MM.1S (cell line): ENCODE results near the gene CUEDC2.

Experiments
- DNase-seq: peaks from one replicate; pipeline ENCODE4 v3.0.0-alpha.2; 2015
- H2AFZ ChIP-seq: fragments of 300-600 bp; sonication (generic); 2 replicates; pipeline ENCODE4 v1.6.0; 2016; ENCODE audit warnings: antibody characterized with exemption, low read length
- H3F3A ChIP-seq: fragments of 300-600 bp; sonication (generic); 2 replicates; pipeline ENCODE4 v1.6.1; 2016; ENCODE audit warnings: mild to moderate bottlenecking, antibody characterized with exemption, low read length, moderate library complexity, mixed read lengths; ENCODE audit not compliant: insufficient read depth
- H3K27ac ChIP-seq: fragments of 300-600 bp; sonication (generic); 2 replicates; pipeline ENCODE4 v1.5.1; 2016; ENCODE audit warnings: mild to moderate bottlenecking, low read length
- H3K27me3 ChIP-seq: fragments of 300-600 bp; sonication (generic); replicated peaks from 2 replicates; pipeline ENCODE4 v1.6.0; 2016; ENCODE audit warnings: low read length; ENCODE audit not compliant: insufficient read depth
- H3K36me3 ChIP-seq: fragments of 300-600 bp; sonication (generic); replicated peaks from 2 replicates; pipeline ENCODE4 v1.6.1; 2016; ENCODE audit warnings: mild to moderate bottlenecking, low read length, mixed read lengths; ENCODE audit not compliant: insufficient read depth
- H3K4me1 ChIP-seq: fragments of 300-600 bp; sonication (generic); 2 replicates; pipeline ENCODE4 v1.6.1; 2016; ENCODE audit warnings: low read length, mixed read lengths
- H3K4me2 ChIP-seq: fragments of 300-600 bp; sonication (generic); 2 replicates; pipeline ENCODE4 v1.6.0; 2016; ENCODE audit warnings: low read depth, low read length
- H3K4me3 ChIP-seq: fragments of 300-600 bp; sonication (generic); 2 replicates; pipeline ENCODE4 v1.5.1; 2016; ENCODE audit warnings: low read length, mixed read lengths
- H3K79me2 ChIP-seq: fragments of 300-600 bp; sonication (generic); 2 replicates; pipeline ENCODE4 v1.6.1; 2016; ENCODE audit warnings: mixed run types, low read length, mixed read lengths
- H3K9ac ChIP-seq: fragments of 300-600 bp; sonication (generic); 2 replicates; pipeline ENCODE4 v1.6.1; 2016; ENCODE audit warnings: low read length, mixed read lengths
- H3K9me2 ChIP-seq: fragments of 300-600 bp; sonication (generic); replicated peaks from 2 replicates; pipeline ENCODE4 v1.6.1; 2016; ENCODE audit warnings: mild to moderate bottlenecking, low read length, mixed read lengths; ENCODE audit not compliant: insufficient read depth
- H3K9me3 ChIP-seq: fragments of 300-600 bp; sonication (generic); replicated peaks from 2 replicates; pipeline ENCODE4 v1.6.1; 2016; ENCODE audit warnings: mild to moderate bottlenecking, low read length, mixed read lengths; ENCODE audit not compliant: insufficient read depth
- H4K20me1 ChIP-seq: fragments of 300-600 bp; sonication (generic); 2 replicates; pipeline ENCODE4 v1.6.1; 2016; ENCODE audit warnings: mild to moderate bottlenecking, low read length, moderate library complexity, mixed read lengths; ENCODE audit not compliant: insufficient read depth
- EZH2 ChIP-seq: fragments of 300-600 bp; sonication (generic); optimal IDR thresholded peaks from 2 replicates; pipeline ENCODE3; 2017; ENCODE audit warnings: low read depth, mild to moderate bottlenecking, antibody characterized with exemption, low read length, mixed read lengths
- EZH2phosphoT487 ChIP-seq: fragments of 300-600 bp; sonication (generic); IDR thresholded peaks from 2 replicates; pipeline ENCODE4 v1.6.1; 2018; ENCODE audit warnings: antibody characterized with exemption, low read length
- TF ChIP-seq, protein P1 (sequence below): fragments of 300-600 bp; sonication (generic); IDR thresholded peaks from 2 replicates; pipeline ENCODE4 v1.5.1; 2016; ENCODE audit warnings: antibody characterized with exemption, low read length, mixed read lengths

Gene CUEDC2, protein sequence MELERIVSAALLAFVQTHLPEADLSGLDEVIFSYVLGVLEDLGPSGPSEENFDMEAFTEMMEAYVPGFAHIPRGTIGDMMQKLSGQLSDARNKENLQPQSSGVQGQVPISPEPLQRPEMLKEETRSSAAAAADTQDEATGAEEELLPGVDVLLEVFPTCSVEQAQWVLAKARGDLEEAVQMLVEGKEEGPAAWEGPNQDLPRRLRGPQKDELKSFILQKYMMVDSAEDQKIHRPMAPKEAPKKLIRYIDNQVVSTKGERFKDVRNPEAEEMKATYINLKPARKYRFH

DNA sequence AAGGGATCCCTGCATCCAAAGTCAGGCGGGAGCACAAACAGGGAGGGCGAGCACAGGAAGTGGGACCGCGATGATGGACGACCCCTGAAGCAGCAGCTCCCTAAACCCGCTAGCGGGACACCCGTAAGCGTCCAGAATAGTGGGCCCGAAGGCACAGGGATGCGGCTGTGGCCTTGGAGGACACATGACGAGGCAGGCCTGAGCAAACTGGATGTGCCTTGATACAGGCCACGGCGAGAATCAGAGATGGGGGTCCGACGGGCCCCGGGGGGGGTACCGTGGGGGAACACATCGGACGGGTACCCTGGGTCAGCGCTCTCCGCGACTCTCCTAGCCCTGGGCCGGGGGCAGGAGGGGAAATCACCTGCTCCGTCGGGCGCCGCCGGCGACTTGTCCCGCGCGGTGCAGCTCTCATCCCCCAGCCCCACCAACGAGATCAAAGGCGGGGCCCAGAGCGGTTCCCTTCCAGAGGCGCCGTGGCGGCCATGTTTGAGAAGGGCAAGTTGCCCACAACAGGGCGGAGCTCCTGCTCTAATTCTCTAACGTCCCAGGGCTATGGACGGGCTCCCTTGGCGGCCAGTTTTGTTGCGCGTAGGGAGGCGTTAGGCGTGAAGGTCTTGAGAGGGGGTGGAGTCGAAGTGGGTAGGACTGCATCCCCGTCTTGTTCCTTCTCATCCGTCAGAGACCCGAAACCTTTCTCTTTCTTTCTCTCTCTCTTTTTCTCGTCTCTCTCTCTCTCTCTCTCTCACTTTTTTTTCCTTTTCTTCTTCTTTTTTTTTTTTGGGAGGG is at the start of gene CUEDC2:
Gene CUEDC2 (minus strand): TSS at position 413 of the 789 bp plus-strand sequence. CDS start 7,386 bp downstream, outside the sequence.
- Histone ChIP-seq H3K27ac (peak within 1 kb of the TSS; percentile 15; the same call in 1 of the 2 replicates), H3K4me3 (peak within 1 kb of the TSS; percentile 97), H3K9ac (peak within 1 kb of the TSS; percentile 86), H3F3A (peaks cover 10% of the 10 kb centered on the region; the same call in 1 of the 2 replicates), H2AFZ (peak within 1 kb of the TSS; percentile 93), H3K36me3 (no peaks in the 10 kb centered on the region), H3K9me2 (no peaks in the 10 kb centered on the region), H3K79me2 (peaks cover 16% of the 10 kb centered on the region), H3K9me3 (no peaks in the 10 kb centered on the region), H3K4me1 (peaks cover 11% of the 10 kb centered on the region; the same call in 1 of the 2 replicates), H3K4me2 (peak within 1 kb of the TSS; percentile 79), H4K20me1 (no peaks in the 10 kb centered on the region), H3K27me3 (peaks cover 19% of the 10 kb centered on the region)
- TF ChIP-seq, protein P1, sequence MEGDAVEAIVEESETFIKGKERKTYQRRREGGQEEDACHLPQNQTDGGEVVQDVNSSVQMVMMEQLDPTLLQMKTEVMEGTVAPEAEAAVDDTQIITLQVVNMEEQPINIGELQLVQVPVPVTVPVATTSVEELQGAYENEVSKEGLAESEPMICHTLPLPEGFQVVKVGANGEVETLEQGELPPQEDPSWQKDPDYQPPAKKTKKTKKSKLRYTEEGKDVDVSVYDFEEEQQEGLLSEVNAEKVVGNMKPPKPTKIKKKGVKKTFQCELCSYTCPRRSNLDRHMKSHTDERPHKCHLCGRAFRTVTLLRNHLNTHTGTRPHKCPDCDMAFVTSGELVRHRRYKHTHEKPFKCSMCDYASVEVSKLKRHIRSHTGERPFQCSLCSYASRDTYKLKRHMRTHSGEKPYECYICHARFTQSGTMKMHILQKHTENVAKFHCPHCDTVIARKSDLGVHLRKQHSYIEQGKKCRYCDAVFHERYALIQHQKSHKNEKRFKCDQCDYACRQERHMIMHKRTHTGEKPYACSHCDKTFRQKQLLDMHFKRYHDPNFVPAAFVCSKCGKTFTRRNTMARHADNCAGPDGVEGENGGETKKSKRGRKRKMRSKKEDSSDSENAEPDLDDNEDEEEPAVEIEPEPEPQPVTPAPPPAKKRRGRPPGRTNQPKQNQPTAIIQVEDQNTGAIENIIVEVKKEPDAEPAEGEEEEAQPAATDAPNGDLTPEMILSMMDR: no peak
- TF ChIP-seq EZH2phosphoT487 (no peak), EZH2 (no peak)
- DNase-seq: peak; percentile 96

DNA sequence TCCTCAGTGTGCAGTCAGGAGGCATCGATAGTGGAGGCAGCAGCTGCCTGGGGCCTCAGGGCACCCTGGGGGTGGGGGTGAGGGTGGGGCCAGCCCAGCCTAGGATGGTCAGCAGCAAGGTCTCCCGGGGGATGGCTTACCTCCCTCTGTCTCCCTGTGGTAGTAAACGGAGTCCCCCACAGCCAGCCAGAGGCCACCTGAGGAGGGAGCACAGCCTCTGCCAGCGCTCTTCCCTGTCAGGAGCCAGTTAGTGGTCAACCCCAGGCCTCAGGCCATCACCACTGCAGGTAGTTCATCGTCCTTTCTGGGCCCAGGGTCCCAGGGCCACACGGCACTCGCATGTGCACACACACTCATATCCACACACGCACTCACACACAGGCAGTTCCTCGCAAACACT is 48.0 kb upstream of the CUEDC2 start:
- no peak overlapping the region for H3K27ac ChIP-seq
- no peak overlapping the region for H3K4me3 ChIP-seq
- no peak overlapping the region for H3K9ac ChIP-seq
- H3K9me3 ChIP-seq: no peaks in the 10 kb centered on the region
- no peak for DNase-seq
- H3K4me1 ChIP-seq: no peaks in the 10 kb centered on the region
- no peak overlapping the region for H3K4me2 ChIP-seq
- H3F3A ChIP-seq: peaks cover 5% of the 10 kb centered on the region; the same call in 1 of the 2 replicates
- H2AFZ ChIP-seq: no peak overlapping the region
- no peaks in the 10 kb centered on the region for H3K36me3 ChIP-seq
- no peaks in the 10 kb centered on the region for H4K20me1 ChIP-seq
- H3K79me2 ChIP-seq: no peaks in the 10 kb centered on the region
- no peaks in the 10 kb centered on the region for H3K9me2 ChIP-seq
- TF ChIP-seq, protein P1: no peak
- TF ChIP-seq EZH2phosphoT487 (no peak), EZH2 (no peak)
- no peaks in the 10 kb centered on the region for H3K27me3 ChIP-seq

DNA sequence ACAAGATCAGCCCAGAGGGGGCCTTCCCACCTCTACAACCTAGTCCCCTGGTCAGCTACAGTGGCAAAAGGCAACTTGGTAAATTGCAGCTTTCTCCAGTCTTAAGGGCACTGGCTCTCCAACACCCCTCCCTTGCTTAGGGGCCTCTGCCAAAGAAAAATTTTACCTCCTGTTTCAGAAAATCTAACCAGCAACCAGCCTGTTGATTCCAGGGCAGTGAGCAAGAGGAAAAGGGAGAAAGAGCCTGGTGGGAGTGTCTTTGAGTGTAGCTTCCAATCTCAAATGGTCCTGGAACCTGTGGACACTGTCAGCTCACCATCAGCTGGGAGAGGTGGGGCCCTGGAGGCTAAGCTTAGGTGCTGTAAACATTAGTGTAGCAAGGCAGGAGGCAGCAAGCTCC is 47.3 kb upstream of the CUEDC2 start:
- H3K9ac ChIP-seq: no peak overlapping the region
- H3K27ac ChIP-seq: no peak overlapping the region
- no peak for DNase-seq
- no peaks in the 10 kb centered on the region for H3K9me3 ChIP-seq
- no peaks in the 10 kb centered on the region for H3K27me3 ChIP-seq
- H3K79me2 ChIP-seq: no peaks in the 10 kb centered on the region
- no peaks in the 10 kb centered on the region for H3K36me3 ChIP-seq
- no peaks in the 10 kb centered on the region for H4K20me1 ChIP-seq
- H3K9me2 ChIP-seq: no peaks in the 10 kb centered on the region
- H3K4me2 ChIP-seq: no peak overlapping the region
- no peak overlapping the region for H3K4me3 ChIP-seq
- TF ChIP-seq EZH2: no peak
- TF ChIP-seq, protein P1: no peak
- no peak for TF ChIP-seq EZH2phosphoT487
- H3K4me1 ChIP-seq: no peaks in the 10 kb centered on the region
- H2AFZ ChIP-seq: no peak overlapping the region
- peaks cover 5% of the 10 kb centered on the region; the same call in 1 of the 2 replicates for H3F3A ChIP-seq
